Left ventricle myocardium inferior (tissue), 1 donor: ENCODE results near the gene MTHFS. TPM values are rescaled to one million over a fixed set of nuclear protein-coding genes. Genes with fewer than 3 reads are reported as not detected.

Experiments
- DNase-seq: peaks from one replicate; pipeline ENCODE4 v3.0.0-alpha.2; 2020
- H3K27ac ChIP-seq: fragments of 200-600 bp; replicated peaks from 2 replicates; pipeline ENCODE4 v1.8.0; 2021
- H3K27me3 ChIP-seq: fragments of 200-600 bp; 2 replicates; pipeline ENCODE4 v1.8.0; 2021; ENCODE audit warnings: low read depth
- H3K36me3 ChIP-seq: fragments of 200-600 bp; 2 replicates; pipeline ENCODE4 v1.8.0; 2021
- H3K4me1 ChIP-seq: fragments of 200-600 bp; 2 replicates; pipeline ENCODE4 v1.8.0; 2021
- H3K4me3 ChIP-seq: fragments of 200-600 bp; 2 replicates; pipeline ENCODE4 v1.8.0; 2021; ENCODE audit warnings: mild to moderate bottlenecking, moderate library complexity
- H3K9me3 ChIP-seq: fragments of 200-600 bp; replicated peaks from 2 replicates; pipeline ENCODE4 v1.8.0; 2021
- CTCF ChIP-seq: fragments of 200-600 bp; IDR thresholded peaks from 2 replicates; pipeline ENCODE4 v1.8.0; 2021; ENCODE audit warnings: antibody characterized with exemption, mild to moderate bottlenecking, borderline replicate concordance
- intact Hi-C: fragments of 100-400 bp; cut with micrococcal nuclease; formaldehyde crosslinking; loops from one replicate; pipeline ENCODE4 v1.11.0; 2022
- total RNA-seq: library from RNA; stranded (reverse); fragmentation: NEBNext Ultra II Directional; extraction: Animal tissue kit (Norgen Biotek cat#: 25700); gene quantifications from one replicate; pipeline ENCODE4 v1.2.1, GENCODE V29; 2021
- donor health status: DM: no; HTN: yes; CAD: no; lungs with severe emphysema.

Gene MTHFS
- total RNA-seq, 1 donor from 2014 or later: 21.4 TPM

- Histone ChIP-seq H3K4me3 (no peak overlapping the region), H3K36me3 (no peaks in the 10 kb centered on the region), H3K4me1 (peaks cover 8% of the 10 kb centered on the region), H3K27ac (no peak overlapping the region), H3K27me3 (no peaks in the 10 kb centered on the region), H3K9me3 (peaks cover 7% of the 10 kb centered on the region)
- DNase-seq: no peak
- intact Hi-C loops: no loop called here
- no peak for TF ChIP-seq CTCF
Observed at GRCh38 chr15:79832367-79833120, 64.3 kb downstream of the MTHFS start.

- Histone ChIP-seq H3K4me3 (no peak overlapping the region), H3K36me3 (no peaks in the 10 kb centered on the region), H3K27me3 (no peaks in the 10 kb centered on the region), H3K27ac (no peak overlapping the region), H3K4me1 (peaks cover 8% of the 10 kb centered on the region), H3K9me3 (peaks cover 7% of the 10 kb centered on the region)
- TF ChIP-seq CTCF: no peak
- DNase-seq: no peak
- intact Hi-C loops: no loop called here
Observed at GRCh38 chr15:79831604-79832003, 65.2 kb downstream of the MTHFS start.

DNA sequence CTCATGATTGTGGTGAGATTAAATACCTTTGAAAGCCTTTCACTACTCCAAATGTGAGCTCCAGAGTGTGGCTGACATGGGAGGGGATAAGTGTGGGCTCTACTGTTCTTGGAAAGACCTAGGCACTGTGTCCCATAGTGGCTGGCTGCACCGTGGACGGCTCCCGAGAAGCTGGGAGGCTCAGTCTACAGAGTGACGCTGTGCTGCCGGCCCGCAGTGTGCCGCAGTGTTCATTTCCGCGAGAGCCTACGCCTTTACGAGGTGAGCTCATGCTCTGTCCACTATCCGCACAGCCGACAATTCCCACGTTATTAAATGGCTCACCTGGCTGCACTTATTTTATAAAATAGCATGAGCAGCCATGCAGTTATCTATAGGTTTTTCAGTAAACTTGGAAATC, 66.9 kb downstream of the MTHFS start:
- peaks cover 7% of the 10 kb centered on the region for H3K9me3 ChIP-seq
- DNase-seq: no peak
- peaks cover 8% of the 10 kb centered on the region for H3K4me1 ChIP-seq
- no peak for TF ChIP-seq CTCF
- no peaks in the 10 kb centered on the region for H3K27me3 ChIP-seq
- H3K36me3 ChIP-seq: peaks cover 6% of the 10 kb centered on the region
- H3K4me3 ChIP-seq: no peak overlapping the region
- no peak overlapping the region for H3K27ac ChIP-seq
- intact Hi-C loops: no loop called here

DNA sequence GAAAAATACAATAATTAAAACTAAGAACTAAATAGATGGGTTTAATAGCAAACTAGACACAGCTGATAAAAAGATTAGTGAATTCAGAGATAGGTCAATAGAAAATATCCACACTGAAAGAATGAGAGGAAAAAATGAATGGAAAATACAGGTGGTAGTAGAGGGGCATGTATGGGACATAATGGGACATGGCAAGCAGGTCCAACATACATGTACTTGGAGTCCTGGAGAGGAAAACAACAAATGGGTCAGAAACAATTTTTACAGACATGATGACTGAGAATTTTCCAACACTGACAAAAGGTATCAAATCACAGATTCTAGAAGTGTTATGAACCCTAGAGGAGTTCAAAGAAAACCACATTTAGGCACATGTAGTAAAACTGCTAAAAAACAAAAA, 68.4 kb downstream of the MTHFS start:
- Histone ChIP-seq H3K27ac (no peak overlapping the region), H3K4me3 (no peak overlapping the region), H3K9me3 (peaks cover 7% of the 10 kb centered on the region), H3K4me1 (no peaks in the 10 kb centered on the region), H3K27me3 (no peaks in the 10 kb centered on the region), H3K36me3 (peaks cover 6% of the 10 kb centered on the region)
- TF ChIP-seq CTCF: no peak
- intact Hi-C loops: no loop called here
- no peak for DNase-seq

GRCh38 chr15:79826800-79827199, 70.0 kb downstream of the MTHFS start:
- TF ChIP-seq CTCF: no peak
- Histone ChIP-seq H3K27ac (no peak overlapping the region), H3K4me1 (no peaks in the 10 kb centered on the region), H3K27me3 (no peaks in the 10 kb centered on the region), H3K9me3 (peaks cover 7% of the 10 kb centered on the region), H3K4me3 (no peak overlapping the region), H3K36me3 (peaks cover 6% of the 10 kb centered on the region)
- DNase-seq: no peak
- intact Hi-C loops: no loop called here
